H1 (cell line): Measurements from ENCODE around the gene ST6GALNAC3. TPM values are rescaled to one million over a fixed set of nuclear protein-coding genes. Genes with fewer than 3 reads are reported as not detected.

Experiments used
- CTCF ChIA-PET: fragments of 300-600 bp; sonication (Branson Sonifier 250); formaldehyde crosslinking; loops from one replicate; lab custom pipeline; 2021; ENCODE audit not compliant: partially characterized antibody; lab: Charles Lee
- POLR2A ChIA-PET: fragments of 300-600 bp; sonication (Branson Sonifier 250); formaldehyde crosslinking; loops from one replicate; lab custom pipeline; 2021; ENCODE audit warnings: inconsistent platforms; ENCODE audit not compliant: partially characterized antibody; lab: Charles Lee
- DNase-seq, 2 experiments: peaks; one replicate each; pipeline versions ENCODE4 v3.0.0 to v3.0.0-alpha.2; 2010 to 2022; ENCODE audit warnings: low spot score in 2 of 2, low read depth in 1 of 2, mixed read lengths in 1 of 2
- FAIRE-seq: peaks from 2 replicates; lab custom pipeline; 2011; peaks lifted over from hg19 to GRCh38; lab: Jason Lieb, UNC
- H2AFZ ChIP-seq: 2 replicates; pipeline ENCODE4 v1.8.1; 2012; ENCODE audit warnings: low read length, inconsistent platforms
- H2AK5ac ChIP-seq: 2 replicates; pipeline ENCODE4 v1.6.1; 2013; ENCODE audit warnings: low read depth, low read length
- H2BK120ac ChIP-seq: replicated peaks from 2 replicates; pipeline ENCODE3; 2013; ENCODE audit warnings: low read depth, low read length, inconsistent platforms
- H2BK12ac ChIP-seq: 2 replicates; pipeline ENCODE4 v1.6.1; 2013; ENCODE audit warnings: low read depth, low read length
- H2BK15ac ChIP-seq: 2 replicates; pipeline ENCODE4 v1.6.1; 2013; ENCODE audit warnings: low read length
- H2BK20ac ChIP-seq: 2 replicates; pipeline ENCODE4 v1.6.1; 2013; ENCODE audit warnings: low read length
- H2BK5ac ChIP-seq: 2 replicates; pipeline ENCODE4 v1.6.1; 2013; ENCODE audit warnings: low read depth, low read length
- H3K14ac ChIP-seq: 2 replicates; pipeline ENCODE4 v1.6.1; 2013; ENCODE audit warnings: inconsistent platforms; ENCODE audit not compliant: insufficient read length
- H3K18ac ChIP-seq: 2 replicates; pipeline ENCODE4 v1.6.1; 2013; ENCODE audit warnings: low read length; ENCODE audit errors: extremely low read depth
- H3K23ac ChIP-seq: 2 replicates; pipeline ENCODE4 v1.6.1; 2013; ENCODE audit warnings: inconsistent platforms; ENCODE audit not compliant: insufficient read length
- H3K23me2 ChIP-seq: 2 replicates; pipeline ENCODE4 v1.6.1; 2013; ENCODE audit warnings: low read depth, low read length
- H3K27ac ChIP-seq: 2 replicates; pipeline ENCODE4 v1.6.1; 2011; ENCODE audit warnings: low read depth, low read length, inconsistent platforms
- H3K27me3 ChIP-seq, 4 experiments: replicated peaks in 1 of 4; 1 replicate in 1 of 4; 2 replicates in 3 of 4; pipeline versions ENCODE4 v1.6.1 to v1.8.1; 2011 to 2013; ENCODE audit warnings: low read length in 3 of 4, mild to moderate bottlenecking in 3 of 4, inconsistent platforms in 2 of 4, mixed read lengths in 2 of 4, moderate library complexity in 1 of 4; ENCODE audit not compliant: control insufficient read depth in 3 of 4, insufficient read depth in 3 of 4; ENCODE audit errors: extremely low read depth in 1 of 4
- H3K36me3 ChIP-seq, 4 experiments: 2 replicates each; pipeline versions ENCODE4 v1.6.1 to v1.8.1; 2011 to 2013; ENCODE audit warnings: mild to moderate bottlenecking in 4 of 4, low read length in 3 of 4, moderate library complexity in 2 of 4, control low read depth in 1 of 4, inconsistent platforms in 1 of 4; ENCODE audit not compliant: insufficient read depth in 4 of 4, control insufficient read depth in 2 of 4
- H3K4ac ChIP-seq: replicated peaks from 2 replicates; pipeline ENCODE3; 2013; ENCODE audit warnings: low read length, low read depth, mixed read lengths, inconsistent platforms; ENCODE audit not compliant: insufficient read length
- H3K4me1 ChIP-seq, 4 experiments: replicated peaks in 1 of 4; 1 replicate in 1 of 4; 2 replicates in 3 of 4; pipeline versions ENCODE4 v1.6.1 to v1.8.1; 2011 to 2013; ENCODE audit warnings: low read length in 3 of 4, inconsistent platforms in 2 of 4, mixed read lengths in 1 of 4; ENCODE audit not compliant: insufficient read depth in 4 of 4, control insufficient read depth in 3 of 4
- H3K4me2 ChIP-seq, 2 experiments: 2 replicates each; pipeline versions ENCODE4 v1.6.1 to v1.8.1; 2011 to 2013; ENCODE audit warnings: low read depth in 2 of 2, low read length in 2 of 2, control low read depth in 1 of 2, inconsistent platforms in 1 of 2, mild to moderate bottlenecking in 1 of 2; ENCODE audit not compliant: insufficient read depth in 1 of 2
- H3K4me3 ChIP-seq, 4 experiments: fragments of 200-600, 300-600 bp in 1 of 4; sonication (generic), shearing (Covaris generic), sonication (Bioruptor Twin) in 1 of 4; 2 replicates each; pipeline versions ENCODE4 v1.5.1 to v1.8.1; 2011 to 2016; ENCODE audit warnings: low read length in 4 of 4, low read depth in 3 of 4, control low read depth in 2 of 4, inconsistent platforms in 2 of 4, mild to moderate bottlenecking in 2 of 4, mixed read lengths in 1 of 4, moderate library complexity in 1 of 4; ENCODE audit not compliant: insufficient read depth in 2 of 4; ENCODE audit errors: extremely low read depth in 1 of 4
- H3K56ac ChIP-seq: replicated peaks from 2 replicates; pipeline ENCODE3; 2013; ENCODE audit warnings: low read depth, mild to moderate bottlenecking, mixed read lengths, low read length, inconsistent platforms; ENCODE audit not compliant: insufficient read length
- H3K79me1 ChIP-seq: 2 replicates; pipeline ENCODE4 v1.6.1; 2013; ENCODE audit warnings: low read depth, low read length, control low read depth
- H3K79me2 ChIP-seq, 2 experiments: 2 replicates each; pipeline versions ENCODE4 v1.6.1 to v1.8.1; 2012 to 2013; ENCODE audit warnings: low read length in 2 of 2, mild to moderate bottlenecking in 2 of 2, inconsistent platforms in 1 of 2; ENCODE audit not compliant: insufficient read depth in 2 of 2, control insufficient read depth in 1 of 2
- H3K9ac ChIP-seq, 4 experiments: replicated peaks in 1 of 4; 1 replicate in 1 of 4; 2 replicates in 3 of 4; pipeline versions ENCODE4 v1.6.1 to v1.8.1; 2011 to 2013; ENCODE audit warnings: low read depth in 3 of 4, low read length in 3 of 4, control low read depth in 2 of 4, mild to moderate bottlenecking in 2 of 4, moderate library complexity in 2 of 4, inconsistent platforms in 1 of 4; ENCODE audit errors: extremely low read depth in 1 of 4
- H3K9me3 ChIP-seq, 2 experiments: 2 replicates each; pipeline versions ENCODE4 v1.6.1 to v1.8.1; 2012 to 2013; ENCODE audit warnings: mild to moderate bottlenecking in 2 of 2, moderate library complexity in 2 of 2, control low read depth in 1 of 2, inconsistent platforms in 1 of 2, low read depth in 1 of 2, low read length in 1 of 2, mixed read lengths in 1 of 2; ENCODE audit not compliant: insufficient read depth in 2 of 2
- H4K20me1 ChIP-seq, 2 experiments: replicated peaks in 1 of 2; 2 replicates each; pipeline versions ENCODE3 to v1.8.1; 2011 to 2013; ENCODE audit warnings: inconsistent platforms in 2 of 2, low read length in 2 of 2, mild to moderate bottlenecking in 1 of 2; ENCODE audit not compliant: insufficient read depth in 2 of 2, control insufficient read depth in 1 of 2
- H4K5ac ChIP-seq: 2 replicates; pipeline ENCODE4 v1.6.1; 2013; ENCODE audit warnings: low read length, low read depth, mixed read lengths, inconsistent platforms; ENCODE audit not compliant: insufficient read length
- H4K8ac ChIP-seq: 2 replicates; pipeline ENCODE4 v1.8.0; 2013; ENCODE audit warnings: mild to moderate bottlenecking, moderate library complexity, low read length, inconsistent platforms; ENCODE audit not compliant: insufficient read depth; ENCODE audit errors: extremely low read depth
- H4K91ac ChIP-seq: replicated peaks from 2 replicates; pipeline ENCODE3; 2013; ENCODE audit warnings: low read length, mixed read lengths, inconsistent platforms; ENCODE audit not compliant: insufficient read length
- ASH2L ChIP-seq: fragments of 200-600, 300-600 bp; sonication (generic); IDR thresholded peaks from one replicate; pipeline ENCODE4 v1.7.1; 2017; ENCODE audit warnings: low read length
- CHD2 ChIP-seq: IDR thresholded peaks from 2 replicates; pipeline ENCODE4 v1.6.1; 2012; ENCODE audit warnings: low read length, improper control_type of control experiment
- HDAC6 ChIP-seq: IDR thresholded peaks from one replicate; pipeline ENCODE4 v1.7.1; 2012; ENCODE audit warnings: low read depth, mild to moderate bottlenecking, inconsistent platforms, low read length, moderate library complexity
- JUND ChIP-seq: IDR thresholded peaks from 2 replicates; pipeline ENCODE4 v1.6.1; 2011; ENCODE audit warnings: mild to moderate bottlenecking, improper control_type of control experiment, low read length
- KDM1A ChIP-seq: fragments of 200-600, 300-600 bp; sonication (generic); IDR thresholded peaks from 2 replicates; pipeline ENCODE4 v1.7.1; 2016; ENCODE audit warnings: mild to moderate bottlenecking, low read length, borderline replicate concordance
- MAFK ChIP-seq: IDR thresholded peaks from 2 replicates; pipeline ENCODE4 v1.6.1; 2012; ENCODE audit warnings: low read depth, mild to moderate bottlenecking, improper control_type of control experiment, low read length
- SAP30 ChIP-seq: fragments of 300-600 bp; sonication (generic); IDR thresholded peaks from 2 replicates; pipeline ENCODE4 v1.7.1; 2012; ENCODE audit warnings: low read length, moderate library complexity, mild to moderate bottlenecking, inconsistent platforms; ENCODE audit not compliant: insufficient read depth, insufficient replicate concordance
- TAF7 ChIP-seq: optimal IDR thresholded peaks from 2 replicates; pipeline ENCODE3; 2011; ENCODE audit warnings: low read depth, mild to moderate bottlenecking, inconsistent platforms, low read length, moderate library complexity, borderline replicate concordance
- TEAD4 ChIP-seq: IDR thresholded peaks from 2 replicates; pipeline ENCODE4 v1.6.1; 2012; ENCODE audit warnings: low read depth, low read length, inconsistent platforms, mixed read lengths
- WGBS, 2 experiments: shearing (Covaris generic) in 1 of 2; methylation state at CpG; one replicate each; pipeline versions ENCODE4 v1.1.6 to v1.1.7; 2013 to 2015; ENCODE audit warnings: low lambda C conversion rate in 2 of 2, mixed read lengths in 2 of 2, inconsistent platforms in 1 of 2, low coverage in 1 of 2, missing lambda C conversion rate in 1 of 2; ENCODE audit not compliant: insufficient replicate concordance in 2 of 2, insufficient coverage in 1 of 2, insufficient read length in 1 of 2; ENCODE audit errors: extremely low coverage in 1 of 2, missing lambda C conversion rate in 1 of 2; 5-methylcytosine and 5-hydroxymethylcytosine counted together
- polyA plus RNA-seq, 7 experiments: library from polyadenylated mRNA; depleted of rRNA in 3 of 7; stranded (reverse) in 5 of 7; unstranded in 2 of 7; fragments of >200 nt in 5 of 7; fragments of 200-250 nt in 2 of 7; gene quantifications; 1 replicate in 5 of 7; 2 replicates in 1 of 7; 4 replicates in 1 of 7; pipeline versions ENCODE4 v1.2.1 to v1.2.3, GENCODE V29; 2011 to 2013; ENCODE audit warnings: missing spikeins in 2 of 7, mixed read lengths in 2 of 7
- total RNA-seq: library from RNA; stranded (reverse); fragmentation: NEBNext Ultra II Directional; extraction: Animal tissue kit (Norgen Biotek cat#: 25700); gene quantifications from 2 replicates; pipeline ENCODE4 v1.2.1, GENCODE V29; 2021

ST6GALNAC3 gene
- total and polyA plus RNA-seq, 2 of the 8 experiments (the other 6 are each of a cell fraction or from before 2014, with no cell fraction given): 4.9 to 19.0 TPM

- no peak overlapping the region for H3K4me2 ChIP-seq
- H3K4me1 ChIP-seq: no peaks in the 10 kb centered on the region
- H4K5ac ChIP-seq: no peak overlapping the region
- no peak overlapping the region for H3K9ac ChIP-seq
- H2BK15ac ChIP-seq: no peak overlapping the region
- H2BK12ac ChIP-seq: no peak overlapping the region
- H3K27ac ChIP-seq: no peak overlapping the region
- H3K23ac ChIP-seq: no peak overlapping the region
- no peaks in the 10 kb centered on the region for H4K20me1 ChIP-seq
- no peaks in the 10 kb centered on the region for H3K9me3 ChIP-seq
- H3K79me2 ChIP-seq: no peaks in the 10 kb centered on the region
- no peak overlapping the region for H2AK5ac ChIP-seq
- no peak overlapping the region for H2BK20ac ChIP-seq
- H3K14ac ChIP-seq: no peak overlapping the region
- H3K23me2 ChIP-seq: no peaks in the 10 kb centered on the region
- no peak overlapping the region for H3K4ac ChIP-seq
- H3K56ac ChIP-seq: no peak overlapping the region
- FAIRE-seq (no peak), DNase-seq (no peak)
- H3K79me1 ChIP-seq: no peaks in the 10 kb centered on the region
- H2AFZ ChIP-seq: no peak overlapping the region
- H4K91ac ChIP-seq: no peak overlapping the region
- H3K36me3 ChIP-seq: no peaks in the 10 kb centered on the region
- no peak overlapping the region for H2BK120ac ChIP-seq
- ChIA-PET CTCF (interaction anchor here (1.0 kb wide), 1 partner anchor 256 kb away, joined by 3 read pairs; no protein-coding TSS in a partner anchor), POLR2A (no interaction called here)
- no peak overlapping the region for H4K8ac ChIP-seq
- no peak overlapping the region for H3K18ac ChIP-seq
- no peaks in the 10 kb centered on the region; a peak in 1 of 7 replicates for H3K27me3 ChIP-seq
- H2BK5ac ChIP-seq: no peak overlapping the region
- WGBS, 2 experiments: 87% methylated on average over 2 of the region's 2 CpGs; no CpG with 5 or more reads in 1 of the 2 experiments
- no peak overlapping the region for H3K4me3 ChIP-seq
- no peak for TF ChIP-seq TAF7
- TF ChIP-seq SAP30: no peak
- TF ChIP-seq CHD2: no peak
- no peak for TF ChIP-seq TEAD4
- no peak for TF ChIP-seq ASH2L
- TF ChIP-seq HDAC6: no peak
- TF ChIP-seq MAFK: no peak
- TF ChIP-seq KDM1A: no peak
- TF ChIP-seq JUND: no peak
Observed at GRCh38 chr1:76410499-76410898, 336.0 kb downstream of the ST6GALNAC3 start.
